HG02981 (cell line): ENCODE data around the gene GPC1.
"Not testable (repeated sequence)": the region's sequence is repeated elsewhere in the genome, so short reads cannot be mapped to it uniquely, and the experiment has no call there.

Experiments used
- ATAC-seq: cut with Tn5 transposase; IDR thresholded peaks from one replicate; pipeline ENCODE4 v1.9.1; 2021; ENCODE audit warnings: mild to moderate bottlenecking, moderate library complexity; ENCODE audit not compliant: unreplicated experiment

GPC1 gene

DNA sequence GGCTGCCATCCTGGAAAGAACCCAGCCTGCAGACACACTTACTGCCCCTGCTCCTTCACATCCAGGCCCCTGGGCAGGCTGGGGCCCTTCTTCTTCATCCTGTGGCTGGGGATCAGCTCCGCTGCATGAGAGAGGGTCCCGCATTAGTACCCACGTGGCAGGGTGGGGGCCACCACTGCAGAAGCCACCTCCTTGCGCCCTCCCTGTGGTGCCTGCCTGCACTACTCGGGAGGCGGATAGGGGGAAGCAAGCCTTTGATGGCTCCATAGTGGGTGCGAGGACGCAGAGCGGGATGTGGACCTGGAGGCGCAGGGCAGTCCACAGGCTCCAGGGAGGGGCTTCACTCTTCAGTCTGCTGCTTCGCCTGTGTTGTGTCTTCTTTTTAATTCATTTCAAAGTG lies 46.7 kb downstream of the GPC1 start:
- no peak for ATAC-seq

DNA sequence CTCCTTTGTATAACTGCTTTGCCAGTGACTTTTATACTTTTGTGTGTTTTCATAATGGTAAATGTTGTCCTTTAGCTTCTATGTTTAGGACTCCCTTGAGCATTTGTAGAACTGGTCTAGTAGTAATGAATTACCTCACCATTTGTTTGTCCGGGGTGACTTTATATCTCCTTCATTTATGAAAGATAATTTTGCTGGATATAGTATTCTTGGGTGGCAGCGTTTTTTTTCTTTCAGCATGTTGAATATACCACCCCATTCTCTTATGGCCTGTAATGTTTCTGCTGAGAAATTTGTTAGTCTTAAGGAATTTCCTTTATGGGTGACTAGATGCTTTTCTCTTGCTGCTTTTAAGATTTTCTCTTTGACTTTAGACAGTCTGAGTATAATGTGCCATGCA lies 56.0 kb downstream of the GPC1 start:
- no peak for ATAC-seq

DNA sequence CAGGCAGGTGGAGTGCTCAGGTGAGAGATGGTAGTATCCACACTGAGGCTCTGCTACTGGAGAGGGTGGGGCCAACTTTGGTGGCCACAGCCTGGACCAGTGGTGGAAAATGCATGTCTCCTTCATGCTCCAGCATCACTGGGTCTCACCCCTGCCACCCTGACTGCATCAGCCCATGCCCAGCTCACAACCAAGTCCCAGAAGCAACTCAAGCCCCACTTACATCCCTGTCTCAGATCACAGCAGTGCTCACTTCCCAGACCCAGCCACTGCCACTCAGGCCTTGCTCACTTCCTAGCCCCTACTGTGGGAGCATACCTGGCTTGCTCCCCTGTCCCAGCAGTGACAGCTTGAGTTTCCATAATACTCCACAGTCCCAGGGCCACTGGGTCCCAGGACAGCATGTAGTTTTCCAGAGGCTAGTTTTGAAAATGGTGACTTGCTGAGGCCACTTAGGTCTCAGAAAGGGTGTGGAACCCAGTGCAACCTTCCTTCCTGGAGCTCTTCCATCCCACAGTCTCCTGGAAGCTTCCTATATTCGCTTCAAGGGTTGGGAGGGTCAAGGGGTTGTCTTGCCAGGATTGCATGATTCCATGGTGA lies 58.8 kb downstream of the GPC1 start:
- ATAC-seq, result no peak

DNA sequence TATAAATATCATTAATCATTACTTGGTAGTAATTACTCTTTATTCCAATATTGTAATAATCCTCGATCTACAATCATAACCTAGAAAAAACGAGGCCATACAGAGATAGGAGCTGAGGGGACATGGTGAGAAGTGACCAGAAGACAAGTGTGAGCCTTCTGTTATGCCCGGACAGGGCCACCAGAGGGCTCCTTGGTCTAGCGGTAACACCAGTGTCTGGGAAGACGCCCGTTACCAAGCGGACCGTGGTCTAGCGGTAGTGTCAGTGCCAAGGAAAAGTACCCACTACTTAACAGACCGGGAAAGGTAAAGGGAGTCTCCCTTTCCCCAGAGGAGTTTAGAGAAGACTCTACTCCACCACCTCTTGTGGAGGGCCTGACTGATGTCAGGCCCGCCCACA lies 59.5 kb downstream of the GPC1 start:
- not testable (repeated sequence) for ATAC-seq

DNA sequence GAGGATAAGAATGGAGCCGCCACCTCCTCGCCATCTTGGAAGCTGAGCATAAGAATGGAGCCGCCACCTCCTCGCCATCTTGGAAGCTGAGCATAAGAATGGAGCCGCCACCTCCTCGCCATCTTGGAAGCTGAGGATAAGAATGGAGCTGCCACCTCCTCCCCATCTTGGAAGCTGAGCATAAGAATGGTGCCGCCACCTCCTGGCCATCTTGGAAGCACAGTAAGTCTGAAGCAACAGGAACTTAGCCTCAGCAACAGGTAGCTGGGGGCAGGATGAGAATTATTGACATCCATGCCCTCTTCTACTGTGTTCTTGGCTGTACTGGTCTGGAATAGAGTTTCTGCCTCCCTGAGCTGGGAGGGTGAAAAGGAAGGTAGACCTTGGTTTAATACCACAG lies 61.6 kb downstream of the GPC1 start:
- ATAC-seq, result not testable (repeated sequence)

DNA sequence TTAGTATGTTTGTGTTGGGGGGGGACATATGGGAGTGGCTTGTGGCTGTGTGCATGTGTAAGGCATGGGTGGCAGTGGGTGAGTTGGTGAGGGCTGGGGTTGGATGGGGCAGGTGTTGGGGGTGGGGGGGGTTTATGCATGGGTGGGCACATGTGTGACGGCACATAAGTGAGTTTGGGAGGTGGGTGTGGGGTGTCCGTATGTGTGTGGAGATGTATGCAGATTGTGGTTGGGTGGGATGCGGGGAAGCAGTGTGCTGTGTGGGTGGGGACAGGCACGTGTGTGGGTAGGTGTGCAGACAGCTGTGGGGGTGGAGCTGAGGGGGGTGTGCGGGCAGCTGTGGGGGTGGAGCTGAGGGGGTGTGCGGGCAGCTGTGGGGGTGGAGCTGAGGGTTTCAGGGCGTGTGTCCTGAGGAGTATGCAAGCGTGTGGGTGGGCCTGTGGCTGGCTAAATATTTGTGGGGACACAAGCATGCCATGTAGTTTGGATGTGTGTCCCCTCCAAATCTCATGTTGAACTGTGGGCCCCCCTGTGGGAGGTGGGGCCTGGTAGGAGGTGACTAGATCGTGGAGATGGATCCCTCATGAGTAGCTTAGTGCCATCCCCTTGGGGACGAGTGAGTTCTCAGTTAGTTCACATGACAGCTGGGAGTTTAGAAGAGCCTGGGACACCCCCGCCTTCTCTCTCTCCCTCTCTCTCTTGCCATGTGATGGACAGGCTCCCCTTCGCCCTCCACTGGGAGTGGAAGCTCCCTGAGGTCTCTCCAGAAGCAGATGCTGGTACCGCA lies 62.9 kb downstream of the GPC1 start:
- ATAC-seq, result no peak

DNA sequence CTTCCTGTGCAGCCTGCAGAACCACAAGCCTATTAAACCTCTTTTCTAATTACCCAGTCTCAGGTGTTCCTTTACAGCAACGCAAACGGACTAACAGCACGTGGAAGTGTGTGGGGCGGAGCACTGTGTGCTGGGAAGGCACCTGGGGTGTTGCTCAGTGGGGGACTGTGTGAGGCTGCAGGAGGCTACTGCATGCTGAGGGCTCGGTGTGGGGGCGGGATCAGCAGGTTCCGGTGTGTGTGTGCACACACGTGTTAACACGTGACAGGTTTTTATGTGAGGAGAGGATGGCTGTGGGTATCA lies 63.4 kb downstream of the GPC1 start:
- no peak for ATAC-seq

DNA sequence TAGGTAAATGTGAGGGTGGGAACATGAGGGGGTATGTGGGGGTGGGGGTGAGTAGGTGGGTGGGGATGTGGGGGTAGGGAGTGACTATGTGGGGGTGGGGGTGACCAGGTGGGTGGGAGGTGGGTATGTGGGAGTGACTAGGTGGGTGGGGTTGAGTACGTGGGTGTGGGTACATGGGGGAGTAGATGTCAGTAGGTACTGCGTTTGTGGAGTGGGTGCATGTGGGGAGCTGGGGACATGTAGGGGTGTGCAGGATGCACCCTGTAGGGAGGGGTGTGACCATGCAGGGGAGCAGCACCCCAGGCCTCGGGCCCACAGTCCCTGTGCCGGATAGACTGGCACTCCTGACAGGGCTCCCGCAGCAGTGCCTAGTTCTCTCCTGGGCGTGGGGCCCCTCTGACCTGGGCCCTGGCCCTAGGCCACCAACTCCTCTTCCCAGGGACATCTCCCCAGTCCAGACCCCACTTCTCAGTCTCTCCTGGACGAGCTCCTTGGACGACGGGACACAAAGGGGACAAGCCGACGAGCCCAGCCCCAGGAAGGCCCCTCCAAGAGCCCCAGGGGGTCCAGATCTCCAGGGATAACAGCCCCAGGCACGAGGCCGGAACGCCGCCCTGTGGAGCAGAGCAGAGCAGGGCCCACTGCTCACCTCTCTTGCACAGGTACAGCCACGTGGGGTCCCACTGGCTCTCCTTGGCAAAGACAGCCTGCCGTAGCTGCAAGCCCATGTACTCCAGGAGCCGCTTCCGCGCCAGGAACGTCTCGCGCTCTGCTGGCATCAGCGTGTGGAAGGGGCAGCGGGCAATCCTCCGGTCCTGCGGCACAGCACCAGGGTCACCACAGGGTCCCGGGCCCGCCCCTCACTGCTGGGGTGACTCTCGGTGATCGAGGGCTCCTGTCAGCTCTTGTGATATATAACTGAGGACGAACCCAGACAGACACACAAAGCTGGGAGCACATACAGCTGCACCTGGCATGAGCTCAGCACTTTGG lies 64.1 kb downstream of the GPC1 start:
- no peak for ATAC-seq

DNA sequence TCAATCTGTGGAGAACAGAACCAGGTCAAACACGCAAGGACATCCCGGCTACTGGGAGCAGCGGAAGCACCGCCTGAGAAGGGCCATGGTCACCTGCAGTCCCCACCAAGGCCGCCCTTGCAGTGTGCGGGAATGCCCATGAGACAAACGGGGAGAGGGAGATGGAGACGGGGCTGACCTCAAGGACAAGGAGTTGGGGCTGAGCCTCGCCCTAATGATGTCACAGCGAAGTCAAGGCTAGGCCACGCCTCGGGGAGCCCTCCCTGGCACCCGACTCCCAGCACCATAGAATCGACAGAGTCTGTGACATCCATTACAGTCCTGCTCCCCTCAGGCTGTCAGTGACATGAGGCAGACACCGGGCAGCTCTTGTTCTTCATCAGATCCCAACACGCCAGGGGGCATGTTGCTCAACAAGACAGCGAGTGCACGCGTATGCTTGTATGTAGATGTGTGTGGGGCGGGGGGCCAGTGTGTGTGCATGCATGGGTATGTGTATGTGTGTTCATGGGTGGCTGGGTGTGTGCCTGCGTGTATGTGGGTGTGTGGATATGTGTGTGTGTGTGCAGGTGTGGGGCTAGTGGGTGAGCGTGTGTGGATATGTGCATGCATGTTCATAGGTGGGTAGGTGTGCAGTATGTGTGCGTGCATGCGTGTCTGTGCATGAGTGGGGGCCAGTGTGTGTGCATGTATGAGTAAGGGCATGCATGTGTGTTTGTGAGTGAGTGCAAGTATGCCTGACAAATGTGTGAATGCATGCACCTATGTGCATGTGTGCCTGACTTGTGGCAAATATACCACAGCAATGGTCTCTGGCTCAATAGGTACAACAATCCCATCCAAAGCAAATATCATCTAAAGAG lies 65.3 kb downstream of the GPC1 start:
- ATAC-seq, result no peak

DNA sequence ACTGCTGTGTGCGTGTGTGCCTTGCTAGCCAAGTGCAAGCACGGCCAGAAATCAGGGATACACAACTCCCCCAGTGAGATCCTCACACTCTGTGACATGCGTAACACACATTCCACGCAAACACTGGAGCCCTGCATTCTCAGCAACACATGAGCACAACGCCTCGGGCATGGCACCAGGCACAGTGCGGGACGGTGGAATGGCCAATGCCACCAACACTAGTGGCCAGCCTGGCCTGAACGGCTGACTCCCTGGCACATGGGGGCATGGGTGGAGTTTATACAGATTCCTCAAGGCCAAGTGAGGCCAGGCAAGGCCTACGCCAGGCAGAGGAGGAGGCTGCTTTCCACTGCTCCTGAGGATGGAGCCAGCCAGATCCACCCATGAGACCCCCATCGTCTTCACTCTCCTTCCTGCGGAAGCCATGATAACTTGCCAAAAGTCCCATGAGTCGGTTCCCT lies 66.1 kb downstream of the GPC1 start:
- no peak for ATAC-seq

DNA sequence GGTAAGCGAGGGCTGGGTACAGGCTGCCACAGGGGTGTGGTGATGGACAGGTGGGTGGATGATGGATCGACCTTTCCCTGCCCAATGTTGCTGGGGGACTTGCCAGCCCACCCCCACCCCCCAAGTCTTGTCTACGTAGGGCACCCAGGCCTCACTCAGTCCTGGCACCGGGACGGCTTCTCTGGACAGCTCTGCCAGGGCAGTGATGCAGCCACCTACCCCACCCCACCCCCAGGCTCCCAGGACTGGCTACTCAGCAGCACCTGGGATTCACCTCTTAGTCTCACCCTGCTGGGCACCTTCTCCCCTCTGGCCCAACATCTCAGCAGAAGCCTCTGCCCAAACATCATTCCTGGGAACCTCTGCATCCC lies 66.6 kb downstream of the GPC1 start:
- no peak for ATAC-seq

DNA sequence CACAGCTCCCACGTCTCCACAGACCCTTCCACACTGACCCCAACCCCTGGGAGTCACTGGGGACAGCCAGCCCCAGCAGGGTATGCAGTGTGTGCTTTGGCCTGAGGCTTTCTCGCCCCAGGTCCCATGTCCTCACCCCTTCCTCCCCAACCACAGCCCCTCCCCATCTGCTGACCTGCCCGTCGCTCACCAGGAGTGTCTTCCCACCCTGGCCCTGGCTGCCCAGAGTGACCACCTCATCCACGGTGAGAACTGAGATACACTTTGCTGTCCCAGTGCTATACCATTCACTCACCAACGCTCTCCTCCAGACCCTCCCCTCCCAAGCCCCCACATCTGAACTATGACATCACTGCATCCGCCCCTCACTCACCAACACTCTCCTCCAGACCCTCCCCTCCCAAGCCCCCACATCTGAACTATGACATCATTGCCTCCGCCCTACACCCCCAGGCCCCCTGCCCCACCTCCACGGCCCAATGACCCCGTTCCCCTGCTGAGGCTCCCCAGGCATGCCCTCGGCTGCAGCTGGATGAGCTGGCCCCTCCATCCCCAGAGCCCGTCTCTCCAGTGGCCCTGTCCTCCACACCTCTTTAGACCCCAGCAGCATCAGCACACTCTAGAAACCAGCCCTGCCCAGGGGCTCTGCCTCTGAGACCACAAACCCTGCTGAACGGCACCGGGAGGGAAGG lies 67.1 kb downstream of the GPC1 start:
- no peak for ATAC-seq

DNA sequence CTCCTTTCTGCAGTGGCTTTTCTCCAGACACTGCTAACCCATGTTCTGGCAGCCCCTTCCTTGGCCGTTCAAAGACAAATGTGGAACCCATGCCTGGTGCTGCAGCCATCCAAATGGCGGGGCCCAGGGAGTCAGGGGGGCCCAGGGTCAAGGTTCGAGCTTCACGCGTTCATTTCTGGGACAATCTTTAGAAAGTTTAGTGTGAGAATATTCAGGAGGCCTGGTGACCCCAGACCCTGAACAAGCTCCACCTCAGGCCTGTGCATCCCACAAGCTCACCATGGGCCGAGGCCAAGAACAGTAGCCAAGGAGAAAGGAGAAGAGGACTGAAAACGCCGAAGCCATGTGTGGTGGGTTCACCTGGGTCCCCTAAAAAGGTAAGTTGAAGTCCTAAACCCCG lies 67.9 kb downstream of the GPC1 start:
- no peak for ATAC-seq

DNA sequence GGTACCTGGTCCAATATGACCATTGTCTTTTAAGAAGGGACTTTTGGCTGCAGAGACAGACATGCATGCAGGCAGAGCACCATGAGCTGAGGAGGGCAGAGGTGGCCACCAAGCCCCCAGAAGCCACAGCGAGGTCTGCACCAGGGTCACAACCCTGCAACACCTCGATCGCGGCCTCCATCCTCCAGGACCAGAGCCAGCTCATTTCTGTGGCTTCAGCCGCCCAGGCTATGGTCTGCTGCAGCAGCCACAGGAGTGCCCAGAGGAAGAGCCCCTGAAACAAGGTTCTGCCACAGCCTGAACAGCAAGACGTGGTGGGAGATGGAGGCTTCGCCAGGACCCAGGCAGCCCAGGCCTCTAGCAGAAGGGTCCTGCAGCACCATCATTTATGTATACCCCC lies 68.4 kb downstream of the GPC1 start:
- ATAC-seq, result no peak

DNA sequence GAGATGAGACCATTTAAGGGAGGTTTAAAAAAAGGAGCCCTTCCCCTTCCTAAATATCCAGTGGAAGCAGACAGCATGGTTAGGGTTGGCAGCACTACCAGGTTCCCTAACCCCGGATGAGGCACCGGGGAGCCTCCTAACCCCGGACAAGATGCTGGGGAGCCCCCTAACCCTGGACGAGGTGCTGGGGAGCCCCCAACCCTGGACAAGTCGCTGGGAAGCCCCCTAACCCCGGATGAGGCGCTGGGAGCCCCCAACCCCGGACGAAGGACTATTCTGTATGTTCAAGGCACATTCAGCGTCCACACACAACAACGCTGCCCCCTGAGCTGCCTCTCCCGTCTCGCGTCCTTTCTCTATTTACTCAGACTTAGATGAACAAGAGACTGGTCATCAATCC lies 70.4 kb downstream of the GPC1 start:
- ATAC-seq, result no peak

DNA sequence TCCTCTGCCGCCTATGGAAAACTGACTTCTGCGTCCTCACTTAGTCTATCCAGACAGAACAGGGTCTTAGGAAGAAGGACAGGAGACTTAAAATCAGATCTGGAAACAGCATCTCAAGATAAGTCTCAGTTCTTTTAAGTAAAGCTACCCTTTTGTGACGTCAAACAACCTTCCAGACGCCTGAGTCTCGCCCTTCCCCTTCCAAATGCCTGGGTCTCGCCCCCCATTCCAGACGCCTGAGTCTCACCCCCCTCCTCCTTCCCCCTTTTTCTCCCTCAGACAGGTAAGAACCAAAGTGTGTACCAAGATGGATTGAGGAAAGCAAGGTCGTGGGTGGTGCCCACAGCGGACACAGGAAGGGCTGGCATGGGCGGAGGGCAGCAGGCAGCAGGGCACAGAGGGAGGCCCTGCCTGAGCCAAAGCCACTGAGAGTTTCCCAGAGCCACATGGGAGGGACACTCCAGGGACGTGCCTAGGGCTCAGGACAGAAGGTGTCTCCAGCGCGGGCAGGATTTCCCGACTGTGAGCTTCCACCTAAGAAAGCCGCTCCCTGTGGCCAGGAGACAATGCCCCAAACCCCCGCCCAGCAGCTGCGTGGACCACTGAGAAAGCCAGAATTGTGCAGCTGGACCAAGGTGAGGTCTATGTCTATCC lies 71.1 kb downstream of the GPC1 start:
- ATAC-seq, result no peak

DNA sequence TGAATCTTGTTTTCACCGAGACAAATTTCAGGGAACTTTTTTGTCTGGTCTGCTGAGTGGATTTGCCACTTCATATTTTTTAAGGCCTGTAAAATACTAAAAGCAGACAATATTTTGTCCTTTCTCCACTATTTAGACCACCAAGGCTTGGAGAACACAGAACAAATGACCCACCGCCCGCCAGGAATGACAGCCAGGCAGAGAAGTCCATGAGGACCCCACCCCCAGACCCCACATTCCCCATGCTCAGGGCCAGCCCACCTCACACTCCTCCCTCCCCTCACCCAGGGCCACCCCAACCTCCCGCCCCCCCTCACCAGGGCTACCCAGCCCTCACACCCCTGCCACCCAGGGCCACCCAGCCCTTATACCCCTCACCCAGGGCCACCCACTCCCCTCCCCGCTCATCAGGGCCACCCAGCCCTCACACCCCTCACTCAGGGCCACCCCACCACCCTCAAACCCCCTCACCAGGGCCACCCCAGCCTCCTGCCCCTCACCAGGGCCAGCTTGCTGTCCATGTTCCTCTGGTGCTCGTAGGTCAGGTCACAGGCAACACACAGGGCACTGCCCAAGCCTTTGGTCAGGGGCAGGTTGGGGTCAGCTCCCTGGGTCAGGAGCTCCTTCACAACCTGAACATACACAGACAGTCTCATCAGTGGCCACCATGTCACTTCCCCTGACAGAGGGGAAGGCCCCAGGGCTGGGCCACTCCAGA lies 71.8 kb downstream of the GPC1 start:
- no peak for ATAC-seq

DNA sequence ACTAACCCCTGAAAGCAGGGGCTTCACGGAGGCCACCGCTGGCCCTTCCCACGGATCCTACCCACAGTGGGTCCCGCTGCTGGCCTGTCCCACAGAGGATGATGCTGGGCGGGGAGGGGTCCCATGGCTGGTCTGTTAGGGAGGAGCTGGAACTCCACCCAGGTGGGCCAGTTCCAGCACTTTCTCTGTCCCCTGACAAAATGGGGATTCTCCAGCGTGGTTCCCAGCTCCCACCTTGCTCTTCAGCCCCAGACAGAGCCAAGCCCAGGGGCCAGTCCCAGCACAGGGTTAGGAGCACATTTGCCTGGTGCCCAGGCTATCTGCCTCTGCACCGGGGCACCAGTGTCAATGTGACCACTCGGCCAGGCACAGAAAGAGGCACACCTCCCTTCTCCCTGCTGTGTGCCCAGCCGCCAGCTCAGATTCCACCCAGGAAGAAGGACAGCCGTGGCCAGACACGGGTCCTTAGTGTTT lies 72.4 kb downstream of the GPC1 start:
- ATAC-seq, result no peak
